ENCODE results near the gene RASGRP2.
A peak's percentile ranks its signal among the peaks of the same experiment; 100 is the strongest.
"Not testable (repeated sequence)": the region's sequence is repeated elsewhere in the genome, so short reads cannot be mapped to it uniquely, and the experiment has no call there.

Gene RASGRP2

GRCh38 chr11:64712430-64713015, 31.4 kb downstream of the RASGRP2 start:
- DNase-seq (ENCODE audit: low read depth, low spot score) = no peak
- no peak overlapping the region for H3K4me3 ChIP-seq (ENCODE audit: low read length)

- DNase-seq (ENCODE audit: low read depth, low spot score) = no peak
- no peak overlapping the region for H3K4me3 ChIP-seq (ENCODE audit: low read length)
Measured at GRCh38 chr11:64711956-64712362, 32.0 kb downstream of the RASGRP2 start.

- no peak overlapping the region for H3K4me3 ChIP-seq (ENCODE audit: low read length)
- no peak for DNase-seq (ENCODE audit: low read depth, low spot score)
Measured at GRCh38 chr11:64711138-64711955, 32.6 kb downstream of the RASGRP2 start.

- DNase-seq (ENCODE audit: low read depth, low spot score) = no peak
- H3K4me3 ChIP-seq (ENCODE audit: low read length) = no peak overlapping the region
Measured at GRCh38 chr11:64710418-64711137, 33.4 kb downstream of the RASGRP2 start.

- no peak overlapping the region for H3K4me3 ChIP-seq (ENCODE audit: low read length)
- no peak for DNase-seq (ENCODE audit: low read depth, low spot score)
Measured at GRCh38 chr11:64705501-64705900, 38.4 kb downstream of the RASGRP2 start.

- no peak for DNase-seq (ENCODE audit: low read depth, low spot score)
- H3K4me3 ChIP-seq (ENCODE audit: low read length) = no peak overlapping the region
Measured at GRCh38 chr11:64703048-64703447, 40.9 kb downstream of the RASGRP2 start.

- H3K4me3 ChIP-seq (ENCODE audit: low read length); DNase-seq (ENCODE audit: low read depth, low spot score): not testable (repeated sequence)
Measured at GRCh38 chr11:64701956-64702355, 42.0 kb downstream of the RASGRP2 start.

GRCh38 chr11:64698427-64698826, 45.5 kb downstream of the RASGRP2 start:
- H3K4me3 ChIP-seq (ENCODE audit: low read length) = no peak overlapping the region
- DNase-seq (ENCODE audit: low read depth, low spot score) = no peak

- no peak for DNase-seq (ENCODE audit: low read depth, low spot score)
- H3K4me3 ChIP-seq (ENCODE audit: low read length) = no peak overlapping the region
Measured at GRCh38 chr11:64697663-64698375, 46.1 kb downstream of the RASGRP2 start.

- no peak for DNase-seq (ENCODE audit: low read depth, low spot score)
- no peak overlapping the region for H3K4me3 ChIP-seq (ENCODE audit: low read length)
Measured at GRCh38 chr11:64696045-64696444, 47.9 kb downstream of the RASGRP2 start.

- no peak overlapping the region for H3K4me3 ChIP-seq (ENCODE audit: low read length)
- DNase-seq (ENCODE audit: low read depth, low spot score) = no peak
Measured at GRCh38 chr11:64695548-64695947, 48.4 kb downstream of the RASGRP2 start.

GRCh38 chr11:64694821-64695365, 49.0 kb downstream of the RASGRP2 start:
- DNase-seq (ENCODE audit: low read depth, low spot score) = no peak
- H3K4me3 ChIP-seq (ENCODE audit: low read length) = no peak overlapping the region

- H3K4me3 ChIP-seq (ENCODE audit: low read length) = no peak overlapping the region
- DNase-seq (ENCODE audit: low read depth, low spot score) = no peak
Measured at GRCh38 chr11:64694026-64694755, 49.8 kb downstream of the RASGRP2 start.

GRCh38 chr11:64692764-64693331, 51.1 kb downstream of the RASGRP2 start:
- no peak overlapping the region for H3K4me3 ChIP-seq (ENCODE audit: low read length)
- no peak for DNase-seq (ENCODE audit: low read depth, low spot score)

GRCh38 chr11:64691543-64691942, 52.4 kb downstream of the RASGRP2 start:
- no peak overlapping the region for H3K4me3 ChIP-seq (ENCODE audit: low read length)
- DNase-seq (ENCODE audit: low read depth, low spot score) = no peak

- no peak overlapping the region for H3K4me3 ChIP-seq (ENCODE audit: low read length)
- no peak for DNase-seq (ENCODE audit: low read depth, low spot score)
Measured at GRCh38 chr11:64690235-64690634, 53.7 kb downstream of the RASGRP2 start.

- DNase-seq (ENCODE audit: low read depth, low spot score) = peak; percentile 90
- peak overlapping the region; percentile 62 for H3K4me3 ChIP-seq (ENCODE audit: low read length)
Measured at GRCh38 chr11:64688534-64688982, 55.4 kb downstream of the RASGRP2 start.
